H1 (cell line): ENCODE measurements around the gene TBC1D4. TPM values are rescaled to one million over a fixed set of nuclear protein-coding genes. Genes with fewer than 3 reads are reported as not detected.

Experiments
- GTF2F1 ChIP-seq: IDR thresholded peaks from 2 replicates; pipeline ENCODE4 v1.6.1; 2012; ENCODE audit warnings: low read depth, low read length, improper control_type of control experiment, borderline replicate concordance
- PHF8 ChIP-seq: fragments of 200-600 bp; sonication (generic); conservative IDR thresholded peaks from 2 replicates; pipeline ENCODE4 v1.7.1; 2012; ENCODE audit warnings: low read depth, mild to moderate bottlenecking, inconsistent platforms, low read length, moderate library complexity
- SIX5 ChIP-seq: IDR thresholded peaks from 2 replicates; pipeline ENCODE4 v1.6.1; 2011; ENCODE audit warnings: mild to moderate bottlenecking, low read depth, low read length
- polyA plus RNA-seq, 7 experiments: library from polyadenylated mRNA; depleted of rRNA in 3 of 7; stranded (reverse) in 5 of 7; unstranded in 2 of 7; fragments of >200 nt in 5 of 7; fragments of 200-250 nt in 2 of 7; gene quantifications; 1 replicate in 5 of 7; 2 replicates in 1 of 7; 4 replicates in 1 of 7; pipeline versions ENCODE4 v1.2.1 to v1.2.3, GENCODE V29; 2011 to 2013; ENCODE audit warnings: missing spikeins in 2 of 7, mixed read lengths in 2 of 7
- total RNA-seq: library from RNA; stranded (reverse); fragmentation: NEBNext Ultra II Directional; extraction: Animal tissue kit (Norgen Biotek cat#: 25700); gene quantifications from 2 replicates; pipeline ENCODE4 v1.2.1, GENCODE V29; 2021
- TF ChIP-seq, protein P1 (sequence below): fragments of 300-600 bp; sonication (generic); IDR thresholded peaks from 2 replicates; pipeline ENCODE4 v1.7.1; 2012; ENCODE audit warnings: low read length, moderate library complexity, mild to moderate bottlenecking, inconsistent platforms; ENCODE audit not compliant: insufficient replicate concordance
- TF ChIP-seq, protein P2 (sequence below): IDR thresholded peaks from 2 replicates; pipeline ENCODE4 v1.6.1; 2011; ENCODE audit warnings: low read length, improper control_type of control experiment
- TF ChIP-seq, protein P3 (sequence below), 3 experiments: IDR thresholded peaks; 1 replicate in 2 of 3; 2 replicates in 1 of 3; pipeline versions ENCODE4 v1.5.1 to v1.6.1; 2011; ENCODE audit warnings: low read length in 3 of 3, mild to moderate bottlenecking in 3 of 3, inconsistent platforms in 2 of 3, low read depth in 1 of 3, moderate library complexity in 1 of 3; ENCODE audit not compliant: insufficient read depth in 1 of 3; ENCODE audit errors: control extremely low read depth in 1 of 3

TBC1D4 gene
- total and polyA plus RNA-seq, 2 of the 8 experiments (the other 6 are each of a cell fraction or from before 2014, with no cell fraction given): 16.7 to 39.0 TPM

DNA sequence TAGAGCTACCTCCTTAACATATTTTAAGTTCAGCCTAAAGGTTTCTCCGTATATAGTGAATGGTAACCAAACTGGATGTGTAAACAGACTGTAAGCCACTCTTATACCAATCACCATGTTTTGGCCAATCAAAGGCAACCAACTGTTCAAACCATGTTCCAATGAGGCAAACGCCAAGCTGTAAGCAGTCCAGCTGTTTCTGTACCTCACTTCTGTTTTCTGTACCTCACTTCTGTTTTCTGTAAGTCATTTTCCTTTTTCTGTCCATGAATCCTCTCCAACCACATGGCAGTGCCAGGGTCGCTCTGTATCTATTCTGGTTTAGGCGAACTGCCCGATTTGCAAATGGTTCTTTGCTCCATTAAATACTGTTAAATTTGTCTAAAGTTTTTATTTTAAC lies 31.3 kb upstream of the TBC1D4 start (continued):
- TF ChIP-seq, protein P1, sequence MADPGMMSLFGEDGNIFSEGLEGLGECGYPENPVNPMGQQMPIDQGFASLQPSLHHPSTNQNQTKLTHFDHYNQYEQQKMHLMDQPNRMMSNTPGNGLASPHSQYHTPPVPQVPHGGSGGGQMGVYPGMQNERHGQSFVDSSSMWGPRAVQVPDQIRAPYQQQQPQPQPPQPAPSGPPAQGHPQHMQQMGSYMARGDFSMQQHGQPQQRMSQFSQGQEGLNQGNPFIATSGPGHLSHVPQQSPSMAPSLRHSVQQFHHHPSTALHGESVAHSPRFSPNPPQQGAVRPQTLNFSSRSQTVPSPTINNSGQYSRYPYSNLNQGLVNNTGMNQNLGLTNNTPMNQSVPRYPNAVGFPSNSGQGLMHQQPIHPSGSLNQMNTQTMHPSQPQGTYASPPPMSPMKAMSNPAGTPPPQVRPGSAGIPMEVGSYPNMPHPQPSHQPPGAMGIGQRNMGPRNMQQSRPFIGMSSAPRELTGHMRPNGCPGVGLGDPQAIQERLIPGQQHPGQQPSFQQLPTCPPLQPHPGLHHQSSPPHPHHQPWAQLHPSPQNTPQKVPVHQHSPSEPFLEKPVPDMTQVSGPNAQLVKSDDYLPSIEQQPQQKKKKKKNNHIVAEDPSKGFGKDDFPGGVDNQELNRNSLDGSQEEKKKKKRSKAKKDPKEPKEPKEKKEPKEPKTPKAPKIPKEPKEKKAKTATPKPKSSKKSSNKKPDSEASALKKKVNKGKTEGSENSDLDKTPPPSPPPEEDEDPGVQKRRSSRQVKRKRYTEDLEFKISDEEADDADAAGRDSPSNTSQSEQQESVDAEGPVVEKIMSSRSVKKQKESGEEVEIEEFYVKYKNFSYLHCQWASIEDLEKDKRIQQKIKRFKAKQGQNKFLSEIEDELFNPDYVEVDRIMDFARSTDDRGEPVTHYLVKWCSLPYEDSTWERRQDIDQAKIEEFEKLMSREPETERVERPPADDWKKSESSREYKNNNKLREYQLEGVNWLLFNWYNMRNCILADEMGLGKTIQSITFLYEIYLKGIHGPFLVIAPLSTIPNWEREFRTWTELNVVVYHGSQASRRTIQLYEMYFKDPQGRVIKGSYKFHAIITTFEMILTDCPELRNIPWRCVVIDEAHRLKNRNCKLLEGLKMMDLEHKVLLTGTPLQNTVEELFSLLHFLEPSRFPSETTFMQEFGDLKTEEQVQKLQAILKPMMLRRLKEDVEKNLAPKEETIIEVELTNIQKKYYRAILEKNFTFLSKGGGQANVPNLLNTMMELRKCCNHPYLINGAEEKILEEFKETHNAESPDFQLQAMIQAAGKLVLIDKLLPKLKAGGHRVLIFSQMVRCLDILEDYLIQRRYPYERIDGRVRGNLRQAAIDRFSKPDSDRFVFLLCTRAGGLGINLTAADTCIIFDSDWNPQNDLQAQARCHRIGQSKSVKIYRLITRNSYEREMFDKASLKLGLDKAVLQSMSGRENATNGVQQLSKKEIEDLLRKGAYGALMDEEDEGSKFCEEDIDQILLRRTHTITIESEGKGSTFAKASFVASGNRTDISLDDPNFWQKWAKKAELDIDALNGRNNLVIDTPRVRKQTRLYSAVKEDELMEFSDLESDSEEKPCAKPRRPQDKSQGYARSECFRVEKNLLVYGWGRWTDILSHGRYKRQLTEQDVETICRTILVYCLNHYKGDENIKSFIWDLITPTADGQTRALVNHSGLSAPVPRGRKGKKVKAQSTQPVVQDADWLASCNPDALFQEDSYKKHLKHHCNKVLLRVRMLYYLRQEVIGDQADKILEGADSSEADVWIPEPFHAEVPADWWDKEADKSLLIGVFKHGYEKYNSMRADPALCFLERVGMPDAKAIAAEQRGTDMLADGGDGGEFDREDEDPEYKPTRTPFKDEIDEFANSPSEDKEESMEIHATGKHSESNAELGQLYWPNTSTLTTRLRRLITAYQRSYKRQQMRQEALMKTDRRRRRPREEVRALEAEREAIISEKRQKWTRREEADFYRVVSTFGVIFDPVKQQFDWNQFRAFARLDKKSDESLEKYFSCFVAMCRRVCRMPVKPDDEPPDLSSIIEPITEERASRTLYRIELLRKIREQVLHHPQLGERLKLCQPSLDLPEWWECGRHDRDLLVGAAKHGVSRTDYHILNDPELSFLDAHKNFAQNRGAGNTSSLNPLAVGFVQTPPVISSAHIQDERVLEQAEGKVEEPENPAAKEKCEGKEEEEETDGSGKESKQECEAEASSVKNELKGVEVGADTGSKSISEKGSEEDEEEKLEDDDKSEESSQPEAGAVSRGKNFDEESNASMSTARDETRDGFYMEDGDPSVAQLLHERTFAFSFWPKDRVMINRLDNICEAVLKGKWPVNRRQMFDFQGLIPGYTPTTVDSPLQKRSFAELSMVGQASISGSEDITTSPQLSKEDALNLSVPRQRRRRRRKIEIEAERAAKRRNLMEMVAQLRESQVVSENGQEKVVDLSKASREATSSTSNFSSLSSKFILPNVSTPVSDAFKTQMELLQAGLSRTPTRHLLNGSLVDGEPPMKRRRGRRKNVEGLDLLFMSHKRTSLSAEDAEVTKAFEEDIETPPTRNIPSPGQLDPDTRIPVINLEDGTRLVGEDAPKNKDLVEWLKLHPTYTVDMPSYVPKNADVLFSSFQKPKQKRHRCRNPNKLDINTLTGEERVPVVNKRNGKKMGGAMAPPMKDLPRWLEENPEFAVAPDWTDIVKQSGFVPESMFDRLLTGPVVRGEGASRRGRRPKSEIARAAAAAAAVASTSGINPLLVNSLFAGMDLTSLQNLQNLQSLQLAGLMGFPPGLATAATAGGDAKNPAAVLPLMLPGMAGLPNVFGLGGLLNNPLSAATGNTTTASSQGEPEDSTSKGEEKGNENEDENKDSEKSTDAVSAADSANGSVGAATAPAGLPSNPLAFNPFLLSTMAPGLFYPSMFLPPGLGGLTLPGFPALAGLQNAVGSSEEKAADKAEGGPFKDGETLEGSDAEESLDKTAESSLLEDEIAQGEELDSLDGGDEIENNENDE: no peak
- TF ChIP-seq SIX5 (no peak), GTF2F1 (no peak), PHF8 (no peak)
- TF ChIP-seq, protein P2, sequence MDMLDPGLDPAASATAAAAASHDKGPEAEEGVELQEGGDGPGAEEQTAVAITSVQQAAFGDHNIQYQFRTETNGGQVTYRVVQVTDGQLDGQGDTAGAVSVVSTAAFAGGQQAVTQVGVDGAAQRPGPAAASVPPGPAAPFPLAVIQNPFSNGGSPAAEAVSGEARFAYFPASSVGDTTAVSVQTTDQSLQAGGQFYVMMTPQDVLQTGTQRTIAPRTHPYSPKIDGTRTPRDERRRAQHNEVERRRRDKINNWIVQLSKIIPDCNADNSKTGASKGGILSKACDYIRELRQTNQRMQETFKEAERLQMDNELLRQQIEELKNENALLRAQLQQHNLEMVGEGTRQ: no peak
- TF ChIP-seq, protein P3, sequence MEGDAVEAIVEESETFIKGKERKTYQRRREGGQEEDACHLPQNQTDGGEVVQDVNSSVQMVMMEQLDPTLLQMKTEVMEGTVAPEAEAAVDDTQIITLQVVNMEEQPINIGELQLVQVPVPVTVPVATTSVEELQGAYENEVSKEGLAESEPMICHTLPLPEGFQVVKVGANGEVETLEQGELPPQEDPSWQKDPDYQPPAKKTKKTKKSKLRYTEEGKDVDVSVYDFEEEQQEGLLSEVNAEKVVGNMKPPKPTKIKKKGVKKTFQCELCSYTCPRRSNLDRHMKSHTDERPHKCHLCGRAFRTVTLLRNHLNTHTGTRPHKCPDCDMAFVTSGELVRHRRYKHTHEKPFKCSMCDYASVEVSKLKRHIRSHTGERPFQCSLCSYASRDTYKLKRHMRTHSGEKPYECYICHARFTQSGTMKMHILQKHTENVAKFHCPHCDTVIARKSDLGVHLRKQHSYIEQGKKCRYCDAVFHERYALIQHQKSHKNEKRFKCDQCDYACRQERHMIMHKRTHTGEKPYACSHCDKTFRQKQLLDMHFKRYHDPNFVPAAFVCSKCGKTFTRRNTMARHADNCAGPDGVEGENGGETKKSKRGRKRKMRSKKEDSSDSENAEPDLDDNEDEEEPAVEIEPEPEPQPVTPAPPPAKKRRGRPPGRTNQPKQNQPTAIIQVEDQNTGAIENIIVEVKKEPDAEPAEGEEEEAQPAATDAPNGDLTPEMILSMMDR (IDR thresholded peaks at IDR 0.05; ENCODE audit: control extremely low read depth in 1 of 3, insufficient read depth in 1 of 3, low read depth in 1 of 3, low read length in 3 of 3): no peak
